Daoy (cell line): ENCODE data around the gene FRMD8. TPM values are rescaled to one million over a fixed set of nuclear protein-coding genes. Genes with fewer than 3 reads are reported as not detected.

Experiments
- DNase-seq: peaks from one replicate; pipeline ENCODE4 v3.0.0-alpha.2; 2015; ENCODE audit warnings: low read depth
- total RNA-seq: library from RNA; depleted of rRNA; stranded (reverse); fragments of >200 nt; shearing (Covaris generic); gene quantifications from 2 replicates; pipeline ENCODE4 v1.2.3, GENCODE V29; 2014; rRNA removed

The FRMD8 gene, protein sequence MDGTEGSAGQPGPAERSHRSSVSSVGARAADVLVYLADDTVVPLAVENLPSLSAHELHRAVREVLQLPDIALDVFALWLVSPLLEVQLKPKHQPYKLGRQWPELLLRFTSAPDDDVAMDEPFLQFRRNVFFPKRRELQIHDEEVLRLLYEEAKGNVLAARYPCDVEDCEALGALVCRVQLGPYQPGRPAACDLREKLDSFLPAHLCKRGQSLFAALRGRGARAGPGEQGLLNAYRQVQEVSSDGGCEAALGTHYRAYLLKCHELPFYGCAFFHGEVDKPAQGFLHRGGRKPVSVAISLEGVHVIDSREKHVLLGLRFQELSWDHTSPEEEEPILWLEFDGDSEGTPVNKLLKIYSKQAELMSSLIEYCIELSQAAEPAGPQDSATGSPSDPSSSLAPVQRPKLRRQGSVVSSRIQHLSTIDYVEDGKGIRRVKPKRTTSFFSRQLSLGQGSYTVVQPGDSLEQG
- total RNA-seq: 48.9 and 62.3 TPM in 2 replicates

DNA sequence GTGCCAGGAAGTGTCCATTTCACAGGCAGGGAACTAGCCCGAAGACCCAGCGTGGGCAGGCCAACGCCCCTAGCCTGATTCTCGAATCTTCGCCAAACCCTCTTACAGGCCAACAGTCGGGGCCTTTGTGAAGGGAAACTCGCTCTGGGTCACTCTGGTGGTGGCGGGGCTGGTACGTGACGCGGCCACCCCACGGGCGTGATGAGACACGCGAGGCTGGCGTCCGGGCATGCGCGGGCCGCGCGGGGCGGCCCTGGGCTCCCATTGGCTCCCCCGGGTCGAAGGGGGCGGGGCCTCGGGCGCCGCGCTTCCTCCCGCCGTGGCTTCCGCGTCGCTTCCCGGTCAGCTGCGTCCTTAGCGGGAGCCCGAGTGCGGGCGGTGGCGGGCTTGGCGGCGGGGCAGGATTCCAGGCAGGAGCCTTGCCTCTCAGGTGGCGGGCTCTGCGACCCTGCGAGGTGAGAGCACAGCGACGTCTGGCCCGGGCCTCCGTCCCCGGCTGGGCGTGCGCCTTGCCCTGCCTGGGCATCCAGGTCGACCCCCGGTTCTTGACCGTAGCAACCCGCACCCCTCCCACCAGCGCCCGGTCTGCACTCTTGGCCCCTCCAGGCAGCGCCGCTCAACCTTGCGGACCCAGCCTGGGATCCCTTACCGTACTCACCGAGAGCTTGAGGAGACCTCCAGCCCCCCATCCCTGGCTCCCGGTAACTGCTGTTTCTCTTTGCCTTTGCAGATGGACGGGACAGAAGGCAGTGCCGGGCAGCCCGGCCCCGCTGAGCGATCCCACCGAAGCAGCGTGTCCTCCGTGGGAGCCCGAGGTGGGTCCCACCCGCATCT is at the start of gene FRMD8:
Gene FRMD8, plus strand, starts transcription at position 331 of the 834 bp plus-strand sequence. Its CDS starts 400 bp downstream, at position 731.
- DNase-seq: peak; percentile 87

DNA sequence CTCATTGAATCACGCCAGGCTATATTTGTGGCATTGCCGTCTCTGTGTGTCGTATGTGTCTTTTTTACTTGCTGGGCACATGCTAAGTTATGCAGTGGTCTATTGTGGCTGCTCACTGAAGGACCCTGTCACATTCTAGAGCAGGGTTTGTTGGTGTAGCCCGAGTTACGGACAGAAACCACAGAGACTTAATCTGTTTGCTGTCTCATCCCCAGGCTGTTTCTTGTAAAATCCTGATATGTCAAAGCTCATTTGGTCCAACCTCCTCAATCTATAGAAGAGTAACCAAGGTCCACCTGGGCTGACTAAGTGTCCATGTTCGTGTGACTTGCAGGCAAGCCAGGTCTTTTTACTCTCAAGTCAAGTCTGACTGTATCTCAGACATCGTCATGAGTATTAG is 47.8 kb upstream of the FRMD8 start:
- no peak for DNase-seq

DNA sequence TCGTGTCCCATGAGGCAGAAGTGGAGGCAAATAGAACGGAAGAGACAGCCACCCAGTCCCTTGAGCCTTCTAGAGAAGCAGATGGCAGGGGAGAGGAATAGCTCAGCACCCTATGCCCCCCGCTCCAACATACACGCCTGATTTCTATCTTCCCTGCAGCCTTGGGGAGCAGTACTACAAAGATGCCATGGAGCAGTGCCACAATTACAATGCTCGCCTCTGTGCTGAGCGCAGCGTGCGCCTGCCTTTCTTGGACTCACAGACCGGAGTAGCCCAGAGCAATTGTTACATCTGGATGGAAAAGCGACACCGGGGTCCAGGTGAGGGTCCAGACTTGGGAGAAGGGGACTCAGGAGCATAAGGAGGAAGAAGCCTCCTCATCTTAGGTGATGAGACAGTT is 46.2 kb upstream of the FRMD8 start:
- DNase-seq: no peak

DNA sequence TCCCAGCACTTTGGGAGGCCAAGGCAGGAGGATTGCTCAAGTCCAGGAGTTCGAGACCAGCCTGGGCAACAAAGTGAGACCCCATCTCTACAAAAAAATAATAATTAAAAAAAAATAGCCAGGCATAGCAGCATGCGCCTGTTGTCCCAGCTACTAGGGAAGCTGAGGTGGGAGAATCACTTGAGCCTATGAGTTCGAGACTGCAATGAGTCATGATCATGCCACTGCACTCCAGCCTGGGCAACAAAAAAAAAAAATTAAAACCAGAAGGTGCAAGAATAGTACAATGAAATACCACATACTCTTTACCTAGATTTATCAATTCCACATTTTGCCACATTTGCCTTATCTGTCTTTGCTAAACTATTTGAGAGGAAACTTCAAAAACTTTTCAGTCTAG is 44.6 kb upstream of the FRMD8 start:
- DNase-seq: no peak

DNA sequence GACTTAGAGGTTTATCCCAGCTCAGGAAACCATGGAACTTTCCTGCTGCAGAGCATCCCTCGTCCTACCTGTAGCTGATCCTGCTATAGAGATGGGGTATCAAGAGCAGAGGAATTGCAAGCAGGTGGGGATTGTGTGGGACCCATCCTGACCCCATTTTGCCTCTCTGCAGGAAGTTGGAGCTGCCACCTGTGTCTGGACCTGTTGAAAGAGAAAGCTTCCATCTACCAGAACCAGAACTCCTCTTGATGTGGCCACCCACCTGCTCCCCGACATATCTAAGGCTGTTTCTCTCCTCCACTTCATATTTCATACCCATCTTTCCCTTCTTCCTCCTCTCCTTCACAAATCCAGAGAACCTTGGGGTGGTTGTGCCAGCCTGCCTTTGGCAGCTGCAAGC is 34.9 kb upstream of the FRMD8 start:
- DNase-seq: no peak

DNA sequence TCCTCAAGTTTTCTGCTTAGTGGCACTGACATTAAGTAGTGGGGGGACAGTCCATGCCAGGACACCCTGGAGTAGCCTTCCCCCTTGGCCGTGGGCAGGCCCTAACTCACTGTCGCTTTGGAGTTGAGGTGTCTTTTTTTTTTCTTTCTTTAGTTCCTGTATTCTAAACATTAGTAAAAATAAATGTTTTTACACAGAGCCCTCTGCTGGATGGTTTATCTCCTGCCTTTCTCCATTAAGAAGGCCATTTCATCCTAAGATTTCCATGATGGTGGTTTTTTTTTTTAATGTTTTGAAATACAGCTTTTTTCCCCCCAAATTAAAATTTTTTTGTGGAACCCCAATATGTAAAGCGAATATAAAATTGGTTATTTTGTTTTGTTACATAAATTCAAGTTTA is 33.7 kb upstream of the FRMD8 start:
- DNase-seq: no peak

DNA sequence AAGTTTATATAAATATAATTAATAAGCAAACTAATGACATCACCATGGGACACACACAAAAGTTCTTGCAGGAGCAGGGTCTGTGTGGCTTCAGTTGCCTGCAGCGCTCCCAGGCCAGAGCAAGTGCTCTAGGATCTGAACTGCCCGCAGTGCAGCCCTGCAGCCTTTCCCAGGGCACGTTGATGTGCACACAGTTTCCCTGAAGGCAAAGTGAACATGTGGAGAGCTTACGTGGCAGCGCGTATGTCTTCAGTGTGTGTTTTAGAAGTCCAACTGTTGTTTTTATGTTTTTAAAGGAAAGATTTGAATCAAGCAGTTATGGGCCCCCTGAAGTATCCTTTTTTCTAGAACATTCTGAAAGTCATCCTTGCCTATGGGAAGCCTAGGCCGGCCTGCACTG is 33.1 kb upstream of the FRMD8 start:
- no peak for DNase-seq

DNA sequence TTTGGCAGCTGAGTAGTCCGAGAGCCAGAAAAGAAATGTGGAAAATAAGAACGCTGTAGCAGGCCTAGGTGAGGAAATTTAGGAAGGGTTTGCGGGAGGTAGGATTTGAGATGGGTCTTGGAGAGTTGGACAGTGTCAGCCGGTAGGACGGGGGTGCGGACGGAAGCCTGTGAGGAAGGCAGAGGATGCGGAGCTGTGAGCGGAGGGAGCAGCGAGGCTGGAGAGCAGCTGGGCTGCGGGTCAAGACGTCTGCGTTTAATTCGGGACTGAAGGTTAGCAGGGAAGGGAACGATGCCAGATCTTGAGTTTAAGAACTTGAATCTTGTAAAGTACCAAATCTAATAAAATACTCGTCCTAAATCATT is 32.6 kb upstream of the FRMD8 start:
- no peak for DNase-seq

DNA sequence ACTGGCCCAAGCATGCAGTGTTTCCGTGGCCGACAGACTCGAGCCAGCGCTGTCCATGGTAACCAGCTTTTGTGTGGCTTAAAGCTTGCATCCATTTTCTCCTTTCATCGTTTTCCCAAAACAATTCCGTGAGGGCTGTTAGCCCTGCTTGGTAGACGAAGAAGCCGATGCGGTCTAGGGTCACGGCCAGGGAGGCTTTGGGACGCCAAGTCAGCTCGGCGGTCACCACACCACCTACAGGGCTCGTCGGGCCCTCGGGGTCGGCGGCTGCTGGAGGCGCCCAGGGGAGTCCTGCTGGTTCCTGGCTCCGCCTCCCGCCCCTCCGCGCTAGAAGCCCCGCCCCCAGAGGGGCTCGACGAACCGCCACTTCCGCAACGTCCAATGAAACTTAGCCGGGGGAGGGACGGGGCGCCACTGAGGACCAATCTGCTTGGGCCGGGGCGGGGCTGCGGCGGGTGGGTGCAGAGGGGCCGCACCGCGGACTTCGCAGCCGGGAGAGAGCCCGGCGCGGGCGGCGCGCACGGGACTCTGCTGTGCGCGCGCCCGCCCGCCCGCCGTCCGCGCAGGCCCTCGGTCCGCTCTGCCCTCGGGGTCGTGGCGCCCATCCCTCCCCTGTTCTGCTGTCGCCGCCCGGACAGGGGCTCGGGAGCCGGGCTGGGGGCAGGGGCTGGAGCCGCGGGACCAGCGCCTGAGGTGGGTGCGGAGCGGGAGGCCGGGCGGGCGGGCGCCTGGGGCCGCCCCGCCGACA is 32.0 kb upstream of the FRMD8 start, which contains the start of gene TIGD3:
Gene TIGD3, plus strand, starts transcription at position 487 of the 748 bp plus-strand sequence. CDS start 1,058 bp downstream, outside the sequence.
- DNase-seq: peak; percentile 97

DNA sequence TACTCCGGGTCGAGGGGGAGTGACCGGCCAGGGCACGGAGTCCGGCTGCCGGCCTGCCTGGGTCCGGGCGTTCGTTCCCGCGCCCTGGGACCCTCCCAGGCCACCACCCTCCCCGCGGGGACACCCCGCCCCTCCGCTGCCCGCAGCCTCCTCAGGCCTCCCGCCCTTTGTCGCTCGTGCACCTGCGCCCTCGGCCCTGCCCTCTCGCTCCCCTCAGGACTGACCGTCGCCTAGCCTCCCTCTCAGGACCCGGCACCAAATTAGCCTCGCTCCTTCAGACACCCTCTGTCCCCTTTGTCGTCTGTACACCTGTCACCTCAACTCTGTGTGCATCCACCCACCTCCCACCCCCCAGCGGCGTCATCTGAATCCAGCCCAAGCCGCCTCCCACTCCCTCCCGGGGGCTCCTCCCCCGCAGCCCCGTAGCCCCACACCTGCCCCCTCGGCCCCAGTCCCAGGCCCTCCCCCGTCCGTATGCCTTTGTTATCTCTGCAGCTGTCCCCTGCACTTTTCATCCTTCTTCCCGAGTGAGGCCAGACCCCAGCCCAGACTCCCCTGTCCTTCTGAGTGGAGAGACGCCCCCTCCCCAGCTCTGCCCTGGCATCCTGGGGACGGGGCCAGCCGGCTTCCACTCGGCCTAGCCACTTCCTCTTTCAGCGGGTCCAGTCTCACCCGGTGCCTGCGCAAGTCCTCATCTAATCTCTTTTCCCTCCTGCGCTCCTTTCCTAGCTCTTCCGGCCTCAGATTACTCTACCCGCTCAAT is 31.2 kb upstream of the FRMD8 start:
- DNase-seq: no peak

DNA sequence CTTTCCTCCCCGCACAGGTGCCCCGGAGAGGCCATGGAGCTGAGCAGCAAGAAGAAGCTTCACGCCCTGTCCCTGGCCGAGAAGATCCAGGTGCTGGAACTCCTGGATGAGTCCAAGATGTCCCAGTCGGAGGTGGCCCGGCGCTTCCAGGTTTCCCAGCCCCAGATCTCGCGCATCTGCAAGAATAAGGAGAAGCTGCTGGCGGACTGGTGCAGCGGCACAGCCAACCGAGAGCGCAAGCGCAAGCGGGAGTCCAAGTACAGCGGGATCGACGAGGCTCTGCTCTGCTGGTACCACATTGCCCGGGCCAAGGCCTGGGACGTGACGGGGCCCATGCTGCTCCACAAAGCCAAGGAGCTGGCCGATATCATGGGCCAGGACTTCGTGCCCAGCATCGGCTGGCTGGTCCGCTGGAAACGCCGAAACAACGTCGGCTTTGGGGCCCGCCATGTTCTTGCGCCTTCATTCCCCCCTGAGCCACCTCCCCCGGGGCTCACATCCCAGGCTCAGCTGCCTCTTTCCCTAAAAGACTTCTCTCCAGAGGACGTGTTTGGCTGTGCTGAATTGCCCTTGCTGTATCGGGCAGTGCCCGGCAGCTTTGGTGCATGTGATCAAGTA is 30.6 kb upstream of the FRMD8 start:
- no peak for DNase-seq

DNA sequence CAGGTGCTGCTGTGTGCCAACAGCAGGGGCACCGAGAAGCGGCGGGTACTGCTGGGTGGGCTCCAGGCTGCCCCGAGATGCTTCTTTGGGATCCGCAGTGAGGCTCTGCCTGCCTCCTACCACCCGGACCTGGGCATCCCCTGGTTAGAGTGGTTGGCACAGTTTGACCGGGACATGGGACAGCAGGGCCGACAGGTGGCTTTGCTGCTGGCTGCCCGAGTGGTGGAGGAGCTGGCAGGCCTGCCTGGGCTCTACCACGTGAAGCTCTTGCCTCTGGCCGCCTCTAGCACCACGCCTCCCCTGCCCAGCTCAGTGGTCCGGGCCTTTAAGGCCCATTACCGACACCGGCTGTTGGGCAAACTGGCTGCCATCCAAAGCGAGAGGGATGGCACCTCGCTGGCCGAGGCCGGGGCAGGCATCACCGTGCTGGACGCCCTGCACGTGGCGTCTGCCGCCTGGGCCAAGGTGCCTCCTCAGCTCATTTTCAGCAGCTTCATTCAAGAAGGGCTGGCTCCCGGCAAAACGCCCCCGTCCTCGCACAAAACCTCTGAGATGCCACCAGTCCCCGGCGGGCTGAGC is 30.0 kb upstream of the FRMD8 start:
- DNase-seq: no peak

DNA sequence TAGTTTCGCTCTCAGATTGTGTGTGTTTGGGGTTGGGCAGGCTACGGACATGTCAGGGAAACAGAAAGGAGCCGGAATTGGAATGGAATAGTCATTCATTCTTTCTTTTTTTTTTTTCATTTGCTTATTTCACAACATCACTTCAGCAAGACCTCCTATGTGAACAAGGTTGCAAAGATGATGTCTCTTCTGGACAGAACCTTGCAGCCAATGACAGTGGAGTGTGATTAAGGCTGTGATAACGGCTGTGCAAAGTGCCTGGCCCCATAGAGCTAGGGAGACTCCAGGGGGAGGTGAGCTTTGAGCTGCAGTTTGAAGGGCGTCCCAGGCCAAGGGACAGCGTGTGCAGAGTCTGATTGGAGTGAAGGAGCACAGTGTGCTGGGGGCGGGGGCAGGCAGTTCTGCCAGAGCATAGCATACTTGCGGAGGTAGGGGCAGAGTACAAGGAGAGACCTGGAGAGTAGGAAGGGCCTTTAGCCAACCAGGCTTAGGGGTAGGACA is 28.5 kb upstream of the FRMD8 start:
- no peak for DNase-seq

DNA sequence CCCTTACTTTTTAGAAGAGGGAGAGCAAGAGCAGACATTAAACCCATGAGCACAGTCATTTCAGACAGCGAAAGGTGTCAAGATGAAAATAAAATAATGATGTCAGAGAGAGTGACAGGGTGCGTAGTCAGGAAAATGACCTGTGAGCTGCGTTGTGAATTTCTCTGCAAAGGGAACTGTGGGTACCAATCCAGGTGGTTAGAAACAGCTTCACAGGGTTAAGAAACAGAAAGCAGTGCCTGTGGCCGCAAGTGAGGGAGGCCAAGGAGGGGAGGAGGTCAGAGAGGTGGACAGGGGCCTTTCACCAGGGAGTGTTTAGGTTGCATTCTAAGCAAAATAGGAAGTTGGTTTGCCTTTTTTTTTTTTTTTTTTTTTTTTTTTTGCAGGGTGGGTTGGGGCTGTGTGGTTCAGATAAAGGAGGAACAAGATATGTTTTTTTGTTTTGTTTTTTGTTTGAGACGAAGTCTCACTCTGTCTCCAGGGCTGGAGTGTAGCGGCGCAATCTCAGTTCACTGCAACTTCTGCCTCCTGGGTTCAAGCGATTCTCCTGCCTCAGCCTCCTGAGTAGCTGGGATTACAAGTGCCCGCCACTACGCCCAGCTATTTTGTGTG is 24.0 kb upstream of the FRMD8 start:
- no peak for DNase-seq

DNA sequence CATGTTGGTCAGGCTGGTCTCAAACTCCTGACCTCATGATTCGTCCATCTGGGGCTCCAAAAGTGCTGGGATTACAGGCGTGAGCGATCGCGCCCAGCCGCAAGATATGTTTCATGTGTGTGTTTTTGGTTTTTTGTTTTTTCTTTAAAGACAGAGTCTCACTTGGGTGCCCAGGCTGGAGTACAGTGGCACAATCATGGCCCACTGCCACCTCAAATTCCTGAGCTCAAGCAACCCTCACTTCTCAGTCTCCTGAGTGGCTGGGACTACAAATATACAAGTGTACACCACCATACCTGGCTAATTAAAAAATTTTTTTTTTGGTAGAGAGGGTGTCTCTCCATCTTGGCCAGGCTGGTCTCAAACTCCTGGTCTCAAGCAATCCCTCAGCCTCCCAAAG is 23.5 kb upstream of the FRMD8 start:
- no peak for DNase-seq

DNA sequence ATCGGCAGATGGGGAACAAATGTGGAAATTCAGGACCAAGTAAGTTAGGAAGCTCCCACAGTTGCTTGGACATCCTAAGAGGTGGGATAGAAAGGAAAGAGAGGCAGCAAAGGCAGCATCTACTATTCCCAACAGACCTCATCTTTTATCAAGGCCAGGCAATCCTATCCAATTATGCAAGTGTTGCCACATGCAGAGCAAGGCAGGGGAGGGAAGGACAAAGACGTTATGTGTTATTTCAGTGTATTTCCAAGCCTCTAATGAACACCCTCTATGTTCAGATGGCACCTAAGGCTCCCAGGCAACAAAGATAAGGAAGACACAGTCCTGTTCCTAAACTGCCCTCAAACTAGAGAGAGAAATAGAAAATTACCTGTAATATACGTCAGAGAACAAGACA is 22.7 kb upstream of the FRMD8 start:
- no peak for DNase-seq

DNA sequence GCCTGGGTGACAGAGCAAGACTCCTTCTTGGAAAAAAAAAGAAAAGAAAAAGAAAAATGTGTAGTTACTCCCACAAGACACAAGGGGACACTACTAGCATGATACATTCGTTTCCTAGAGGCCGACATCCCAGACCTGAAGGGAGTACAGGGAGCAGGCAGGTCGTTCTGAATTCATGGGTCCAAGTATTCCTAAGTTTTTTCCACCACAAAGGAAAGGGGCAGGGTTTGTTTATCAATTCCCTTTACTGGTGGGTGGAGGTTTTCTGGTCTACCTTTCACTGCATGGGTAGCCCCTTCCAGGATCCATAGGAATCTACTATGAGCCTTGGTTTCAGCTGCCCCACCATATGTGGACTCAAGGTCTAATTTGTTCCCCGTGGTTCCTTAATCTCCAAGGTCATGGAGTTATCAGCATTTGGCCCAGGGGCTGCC is 20.1 kb upstream of the FRMD8 start:
- DNase-seq: peak; percentile 73

DNA sequence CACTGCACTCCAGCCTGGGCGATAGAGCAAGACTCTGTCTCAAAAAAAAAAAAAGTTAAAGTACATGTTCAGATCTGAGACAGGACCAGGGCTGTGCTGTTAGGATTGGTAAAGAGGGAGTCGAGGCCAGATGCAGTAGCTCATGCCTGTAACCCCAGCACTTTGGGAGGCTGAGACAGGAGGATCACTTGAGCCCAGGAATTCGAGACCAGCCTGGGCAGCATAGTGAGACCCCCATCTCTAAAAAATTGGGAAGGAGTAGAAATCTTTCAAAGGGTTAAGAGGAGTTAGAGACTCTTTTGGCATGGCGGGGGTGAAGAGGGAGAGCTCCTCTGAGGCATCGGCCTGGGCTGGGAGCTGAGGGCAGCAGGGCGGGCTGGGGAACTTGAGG is 15.8 kb upstream of the FRMD8 start:
- no peak for DNase-seq

DNA sequence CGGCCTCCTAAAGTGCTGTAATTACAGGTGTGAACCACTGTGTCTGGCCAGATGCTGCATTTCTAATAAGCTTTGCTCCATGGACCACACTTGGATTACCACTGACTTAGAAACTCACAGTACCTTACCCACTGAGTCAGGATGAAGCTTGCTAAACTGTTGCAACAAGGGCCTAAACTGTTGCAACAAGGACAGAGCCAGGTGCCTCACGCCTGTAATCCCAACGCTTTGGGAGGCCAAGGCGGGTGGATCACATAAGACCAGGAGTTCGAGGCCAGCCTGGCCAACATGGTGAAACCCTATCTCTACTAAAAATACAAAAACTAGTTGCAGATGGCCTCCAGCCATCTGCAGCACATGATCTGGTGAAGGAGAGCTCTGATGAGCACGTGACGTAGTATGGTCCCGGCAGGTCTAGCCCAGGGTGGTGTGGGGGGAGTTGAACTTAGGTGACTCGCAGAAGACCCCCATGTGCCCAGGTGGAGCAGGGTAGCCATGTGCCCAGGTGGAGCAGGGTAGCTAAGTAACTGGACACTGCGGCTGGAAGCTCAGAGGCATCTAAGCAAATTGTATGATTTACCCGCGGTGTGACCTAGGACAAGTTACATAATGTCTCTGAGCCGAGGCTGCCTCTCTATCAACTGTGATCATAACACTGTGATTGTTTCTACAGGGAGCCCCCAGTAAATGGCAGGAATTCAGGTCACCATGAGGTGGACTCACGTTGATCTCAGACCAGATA is 12.4 kb upstream of the FRMD8 start:
- DNase-seq: no peak
